GM12878 (cell line): ENCODE measurements around the gene SRRM3.

Source experiments
- CTCF ChIP-seq, 3 experiments: IDR thresholded peaks in 2 of 3; conservative IDR thresholded peaks in 1 of 3; 2 replicates each; pipeline ENCODE4 v1.5.1; 2011; ENCODE audit warnings: low read depth in 3 of 3, low read length in 3 of 3, mild to moderate bottlenecking in 3 of 3, control low read depth in 2 of 3, moderate library complexity in 2 of 3, inconsistent platforms in 1 of 3, mixed read lengths in 1 of 3; ENCODE audit not compliant: control insufficient read depth in 2 of 3, insufficient read depth in 1 of 3; ENCODE audit errors: extremely low read depth in 1 of 3
- NR2C1 ChIP-seq: fragments of 450-650 bp; IDR thresholded peaks from 2 replicates; pipeline ENCODE4 v1.6.1; 2017; ENCODE audit warnings: antibody characterized with exemption, mild to moderate bottlenecking, moderate library complexity
- RAD21 ChIP-seq: IDR thresholded peaks from 2 replicates; pipeline ENCODE4 v1.6.1; 2011; ENCODE audit warnings: mild to moderate bottlenecking, low read depth, low read length, moderate library complexity; ENCODE audit not compliant: insufficient read depth
- SP1 ChIP-seq: IDR thresholded peaks from one replicate; pipeline ENCODE4 v1.6.1; 2011; ENCODE audit warnings: low read depth, low read length

DNA sequence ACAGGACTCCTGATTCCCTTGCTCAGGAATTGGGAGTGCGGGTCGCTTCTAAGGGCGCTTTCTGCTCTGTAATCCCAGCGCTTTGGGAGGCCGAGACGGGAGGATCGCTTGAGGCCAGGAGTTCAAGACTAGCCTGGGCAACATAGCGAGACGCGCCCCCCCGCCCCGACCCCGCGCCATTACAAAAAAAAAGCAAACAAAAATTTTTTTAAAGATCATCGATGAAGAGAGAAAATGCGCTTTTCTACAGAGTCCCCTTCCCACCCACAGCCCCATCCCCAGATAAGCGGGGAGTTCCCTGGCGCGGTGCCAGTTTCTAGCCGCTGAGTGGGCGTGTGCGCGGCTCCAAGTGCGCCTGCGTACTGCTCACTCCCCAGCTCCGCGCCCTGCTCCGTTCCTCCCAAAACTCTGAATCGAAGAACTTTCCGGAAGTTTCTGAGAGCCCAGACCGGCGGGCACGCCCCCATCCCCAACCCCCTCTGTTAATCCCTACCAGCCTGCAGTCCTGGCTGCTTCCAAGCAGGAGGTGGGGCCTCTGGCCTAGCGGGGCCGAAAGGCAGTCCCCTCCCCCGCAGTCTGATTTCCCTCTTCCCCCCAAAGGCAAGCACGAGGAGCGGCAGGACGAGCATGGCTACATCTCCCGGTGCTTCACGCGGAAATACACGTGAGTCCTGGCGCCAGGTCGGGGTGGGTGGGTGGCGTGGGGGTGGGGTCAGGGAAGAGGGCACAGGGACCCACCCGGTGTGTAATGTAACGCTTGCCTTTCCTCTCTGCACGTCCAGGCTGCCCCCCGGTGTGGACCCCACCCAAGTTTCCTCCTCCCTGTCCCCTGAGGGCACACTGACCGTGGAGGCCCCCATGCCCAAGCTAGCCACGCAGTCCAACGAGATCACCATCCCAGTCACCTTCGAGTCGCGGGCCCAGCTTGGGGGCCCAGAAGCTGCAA is 101.8 kb downstream of the SRRM3 start:
- no peak for TF ChIP-seq CTCF (IDR thresholded peaks at IDR 0.05 in 2 of 3, conservative IDR thresholded peaks at IDR 0.05 in 1 of 3; ENCODE audit: control insufficient read depth in 2 of 3, extremely low read depth in 1 of 3, insufficient read depth in 1 of 3, low read depth in 3 of 3, low read length in 3 of 3)
- no peak for TF ChIP-seq SP1
- no peak for TF ChIP-seq NR2C1
- no peak for TF ChIP-seq RAD21
